IMR-90 (cell line): ENCODE measurements around the gene CYP19A1. TPM values are rescaled to one million over a fixed set of nuclear protein-coding genes. Genes with fewer than 3 reads are reported as not detected.

ENCODE experiments used
- ATAC-seq: fragments of 200-7000 bp; cut with Tn5 transposase; 2 replicates; pipeline ENCODE4 v1.9.1; 2020; ENCODE audit warnings: low read depth, mild to moderate bottlenecking, moderate library complexity
- BruUV-seq: library from RNA; stranded (reverse); fragments of 400-500 nt; replicated peaks from 2 replicates; lab custom pipeline; 2021; lab: Mats Ljungman, UMichigan
- CTCF ChIA-PET: fragments of 300-600 bp; formaldehyde crosslinking; extraction: SDS; loops from one replicate; lab custom pipeline; 2021; ENCODE audit warnings: antibody characterized with exemption; lab: Yijun Ruan, JAX
- POLR2A ChIA-PET: fragments of 300-600 bp; sonication (Branson Sonifier 250); formaldehyde crosslinking; loops from one replicate; lab custom pipeline; 2022; ENCODE audit warnings: antibody characterized with exemption; ENCODE audit not compliant: unreplicated experiment; lab: Charles Lee
- DNase-seq: peaks from one replicate; pipeline ENCODE4 v3.0.0; 2013
- H2AFZ ChIP-seq: replicated peaks from 2 replicates; pipeline ENCODE3; 2013; ENCODE audit warnings: low read length, mild to moderate bottlenecking; ENCODE audit not compliant: poor library complexity
- H2AK5ac ChIP-seq: 2 replicates; pipeline ENCODE4 v1.6.1; 2013; ENCODE audit warnings: low read depth, low read length, inconsistent platforms
- H2AK9ac ChIP-seq: replicated peaks from 2 replicates; pipeline ENCODE3; 2013; ENCODE audit warnings: mild to moderate bottlenecking, low read depth, low read length, moderate library complexity; ENCODE audit not compliant: poor library complexity
- H2BK120ac ChIP-seq: 2 replicates; pipeline ENCODE4 v1.6.1; 2013; ENCODE audit warnings: low read depth, low read length, inconsistent platforms
- H2BK15ac ChIP-seq: 3 replicates; pipeline ENCODE4 v1.6.1; 2013; ENCODE audit warnings: low read depth, low read length, inconsistent platforms
- H2BK20ac ChIP-seq: 2 replicates; pipeline ENCODE4 v1.6.1; 2013; ENCODE audit warnings: low read depth, mild to moderate bottlenecking, inconsistent platforms, low read length, moderate library complexity
- H2BK5ac ChIP-seq: 2 replicates; pipeline ENCODE4 v1.6.1; 2013; ENCODE audit warnings: mild to moderate bottlenecking, low read depth, low read length, inconsistent platforms; ENCODE audit not compliant: poor library complexity, severe bottlenecking
- H3K14ac ChIP-seq: replicated peaks from 2 replicates; pipeline ENCODE4 v1.6.1; 2013; ENCODE audit warnings: low read depth, low read length, inconsistent platforms
- H3K18ac ChIP-seq: 2 replicates; pipeline ENCODE4 v1.6.1; 2013; ENCODE audit warnings: low read depth, low read length, control low read depth
- H3K23ac ChIP-seq: 2 replicates; pipeline ENCODE4 v1.6.1; 2013; ENCODE audit warnings: low read depth, low read length, inconsistent platforms
- H3K27ac ChIP-seq: 2 replicates; pipeline ENCODE4 v1.5.1; 2013; ENCODE audit warnings: mild to moderate bottlenecking, control low read depth, low read length; ENCODE audit not compliant: insufficient read depth
- H3K27me3 ChIP-seq: 2 replicates; pipeline ENCODE4 v1.6.1; 2013; ENCODE audit warnings: low read length; ENCODE audit not compliant: control insufficient read depth, insufficient read depth
- H3K36me3 ChIP-seq: 2 replicates; pipeline ENCODE4 v1.6.1; 2013; ENCODE audit warnings: low read length, mixed read lengths; ENCODE audit not compliant: control insufficient read depth, insufficient read depth
- H3K4ac ChIP-seq: 2 replicates; pipeline ENCODE4 v1.6.1; 2013; ENCODE audit warnings: low read depth, low read length, inconsistent platforms
- H3K4me1 ChIP-seq: 2 replicates; pipeline ENCODE4 v1.6.1; 2013; ENCODE audit warnings: low read length, mixed read lengths; ENCODE audit not compliant: control insufficient read depth, insufficient read depth
- H3K4me2 ChIP-seq: 2 replicates; pipeline ENCODE4 v1.6.1; 2013; ENCODE audit warnings: low read depth, mild to moderate bottlenecking, control low read depth, low read length, moderate library complexity
- H3K4me3 ChIP-seq: 2 replicates; pipeline ENCODE4 v1.5.1; 2013; ENCODE audit warnings: low read depth, mild to moderate bottlenecking, control low read depth, low read length, moderate library complexity; ENCODE audit not compliant: insufficient read depth
- H3K56ac ChIP-seq: 2 replicates; pipeline ENCODE4 v1.6.1; 2013; ENCODE audit warnings: low read length, inconsistent platforms; ENCODE audit not compliant: insufficient read depth; ENCODE audit errors: extremely low read depth
- H3K79me1 ChIP-seq, 2 experiments: 2 replicates each; pipeline ENCODE4 v1.6.1; 2013; ENCODE audit warnings: low read length in 2 of 2, inconsistent platforms in 1 of 2, low read depth in 1 of 2
- H3K9ac ChIP-seq: 2 replicates; pipeline ENCODE4 v1.6.1; 2013; ENCODE audit warnings: low read depth, low read length, control low read depth
- H3K9me1 ChIP-seq: 2 replicates; pipeline ENCODE4 v1.6.1; 2013; ENCODE audit warnings: low read length, inconsistent platforms; ENCODE audit not compliant: insufficient read depth
- H3K9me3 ChIP-seq: 2 replicates; pipeline ENCODE4 v1.6.1; 2013; ENCODE audit warnings: low read length; ENCODE audit not compliant: control insufficient read depth, insufficient read depth
- H4K20me1 ChIP-seq: 2 replicates; pipeline ENCODE4 v1.6.1; 2013; ENCODE audit warnings: low read length, inconsistent platforms; ENCODE audit not compliant: insufficient read depth
- H4K5ac ChIP-seq: 2 replicates; pipeline ENCODE4 v1.6.1; 2013; ENCODE audit warnings: mild to moderate bottlenecking, low read depth, low read length, control low read depth
- H4K8ac ChIP-seq, 2 experiments: 2 replicates each; pipeline ENCODE4 v1.6.1; 2013; ENCODE audit warnings: low read depth in 2 of 2, low read length in 2 of 2, control low read depth in 1 of 2, inconsistent platforms in 1 of 2
- H4K91ac ChIP-seq: 2 replicates; pipeline ENCODE4 v1.6.1; 2013; ENCODE audit warnings: low read depth, low read length, inconsistent platforms; ENCODE audit not compliant: insufficient read depth
- CEBPB ChIP-seq: IDR thresholded peaks from 2 replicates; pipeline ENCODE4 v1.6.1; 2012; ENCODE audit warnings: low read depth, low read length, improper control_type of control experiment
- CTCF ChIP-seq: conservative IDR thresholded peaks from 2 replicates; pipeline ENCODE4 v1.5.1; 2012; ENCODE audit warnings: mild to moderate bottlenecking, low read depth, low read length, improper control_type of control experiment
- ELK1 ChIP-seq: fragments of 150-350 bp; IDR thresholded peaks from 2 replicates; pipeline ENCODE4 v1.6.1; 2016; ENCODE audit warnings: low read depth, mild to moderate bottlenecking, low read length, moderate library complexity, borderline replicate concordance
- FOS ChIP-seq: fragments of 150-350 bp; IDR thresholded peaks from 2 replicates; pipeline ENCODE4 v1.6.1; 2016; ENCODE audit warnings: low read depth, low read length
- MAFK ChIP-seq: IDR thresholded peaks from 2 replicates; pipeline ENCODE4 v1.6.1; 2012; ENCODE audit warnings: low read depth, low read length, improper control_type of control experiment
- NFE2L2 ChIP-seq: fragments of 150-350 bp; IDR thresholded peaks from 2 replicates; pipeline ENCODE4 v1.6.1; 2016; ENCODE audit warnings: low read depth, mild to moderate bottlenecking, low read length
- POLR2A ChIP-seq: IDR thresholded peaks from 2 replicates; pipeline ENCODE4 v1.6.1; 2012; ENCODE audit warnings: mild to moderate bottlenecking, low read depth, low read length
- RAD21 ChIP-seq: IDR thresholded peaks from 2 replicates; pipeline ENCODE4 v1.6.1; 2012; ENCODE audit warnings: low read length, improper control_type of control experiment
- RFX5 ChIP-seq: IDR thresholded peaks from 2 replicates; pipeline ENCODE4 v1.8.0; 2012; ENCODE audit warnings: low read depth, mild to moderate bottlenecking, low read length, moderate library complexity
- USF2 ChIP-seq: fragments of 150-350 bp; IDR thresholded peaks from 2 replicates; pipeline ENCODE4 v1.6.1; 2017; ENCODE audit warnings: mild to moderate bottlenecking, antibody characterized with exemption, low read length, low read depth
- WGBS, 2 experiments: methylation state at CpG; one replicate each; pipeline versions ENCODE4 v1.1.5 to v1.1.7; 2013; ENCODE audit warnings: missing lambda C conversion rate in 2 of 2; ENCODE audit not compliant: insufficient read length in 1 of 2; ENCODE audit errors: extremely low coverage in 2 of 2; 5-methylcytosine and 5-hydroxymethylcytosine counted together
- dilution Hi-C: fragments of 300-500 bp; cut with HindIII; formaldehyde crosslinking; loops from one replicate; pipeline ENCODE4 v1.14.3; 2018; ENCODE audit warnings: low sequenced_read_pairs; ENCODE audit not compliant: unreplicated experiment
- in situ Hi-C: fragments of 300-500 bp; cut with MboI; formaldehyde crosslinking; loops from 3 replicates; pipeline ENCODE4 v1.14.3; 2019; ENCODE audit warnings: low sequenced_read_pairs, inconsistent platforms, mixed read lengths
- intact Hi-C: fragments of 100-400 bp; cut with micrococcal nuclease; formaldehyde crosslinking; loops from 2 replicates; pipeline ENCODE4 v1.10.0; 2022
- polyA plus RNA-seq, 3 experiments: library from polyadenylated mRNA; depleted of rRNA; stranded (reverse); fragments of >200 nt; gene quantifications; 2 replicates each; pipeline ENCODE4 v1.2.3, GENCODE V29; 2012; ENCODE audit warnings: low replicate concordance in 1 of 3
- total RNA-seq: library from RNA; depleted of rRNA; stranded (reverse); fragments of >200 nt; gene quantifications from 2 replicates; pipeline ENCODE4 v1.2.3, GENCODE V29; 2012

CYP19A1 gene
- total and polyA plus RNA-seq, 2 of the 4 experiments (the other 2 are of a cell fraction) = not detected

GRCh38 chr15:51232581-51232980, 105.8 kb downstream of the CYP19A1 start (continued):
- TF ChIP-seq USF2 (no peak), NFE2L2 (no peak), POLR2A (no peak), CEBPB (no peak)

- H3K27ac ChIP-seq = no peak overlapping the region
- H3K56ac ChIP-seq = no peak overlapping the region
- no peak overlapping the region for H3K4me3 ChIP-seq
- peak; percentile 27 for DNase-seq
- H2BK5ac ChIP-seq = no peak overlapping the region
- no peak overlapping the region for H3K9ac ChIP-seq
- no peak overlapping the region for H3K23ac ChIP-seq
- no peak overlapping the region for H2BK20ac ChIP-seq
- H3K14ac ChIP-seq = no peak overlapping the region
- dilution Hi-C loops (no loop called here), in situ Hi-C loops (no loop called here), intact Hi-C loops (loop anchor here (1.0 to 10.0 kb wide), 4 partner anchors 67 to 265 kb away; no protein-coding TSS in a partner anchor)
- no peak overlapping the region; the same call in 1 of the 2 replicates for H2AK5ac ChIP-seq
- ATAC-seq = peak; percentile 64
- peaks cover 8% of the 10 kb centered on the region for H3K9me1 ChIP-seq
- no peaks in the 10 kb centered on the region for H3K36me3 ChIP-seq
- no peaks in the 10 kb centered on the region for H3K9me3 ChIP-seq
- BruUV-seq = no TSS peak
- no peak overlapping the region for H2BK120ac ChIP-seq
- H3K4ac ChIP-seq = no peak overlapping the region
- H3K79me1 ChIP-seq = no peaks in the 10 kb centered on the region
- no peak overlapping the region for H3K4me2 ChIP-seq
- no peak for TF ChIP-seq NFE2L2
- TF ChIP-seq RFX5 = no peak
- no peak for TF ChIP-seq ELK1
- TF ChIP-seq FOS = no peak
- peak; percentile 50 for TF ChIP-seq RAD21
- TF ChIP-seq CTCF = peak; percentile 41
- no peak for TF ChIP-seq MAFK
- no CpG with 5 or more reads among the region's 2 CpGs for WGBS, 2 experiments
- H3K18ac ChIP-seq = no peak overlapping the region
- ChIA-PET CTCF (interaction anchor here (1.0 to 1.5 kb wide), 7 partner anchors 17 to 269 kb away, joined by 3 to 7 read pairs (median 4); no protein-coding TSS in a partner anchor), POLR2A (interaction anchor here (0.6 kb wide), 1 partner anchor 34 kb away, joined by 3 read pairs; no protein-coding TSS in a partner anchor)
- H3K4me1 ChIP-seq = peaks cover 3% of the 10 kb centered on the region
- H2BK15ac ChIP-seq = 0 out of 3 replicates have a peak overlapping the region, but pooled peaks have one; percentile 70
- H3K27me3 ChIP-seq = peaks cover 4% of the 10 kb centered on the region
- H4K91ac ChIP-seq = no peak overlapping the region
- H4K8ac ChIP-seq = no peak overlapping the region
- no peaks in the 10 kb centered on the region for H4K20me1 ChIP-seq
- H2AFZ ChIP-seq = no peak overlapping the region
- H4K5ac ChIP-seq = no peak overlapping the region
- no peak overlapping the region for H2AK9ac ChIP-seq
Measured at GRCh38 chr15:51229907-51230330, 108.5 kb downstream of the CYP19A1 start.
